GM12874 (cell line): ENCODE measurements around the gene ADPRM.

ENCODE experiments used
- CTCF ChIP-seq: IDR thresholded peaks from 2 replicates; pipeline ENCODE4 v1.5.1; 2011; ENCODE audit warnings: low read depth, mild to moderate bottlenecking, control low read depth, low read length, moderate library complexity; ENCODE audit not compliant: insufficient read depth

Gene ADPRM

GRCh38 chr17:10673312-10673711 lies 24.1 kb upstream of the ADPRM start:
- no peak for TF ChIP-seq CTCF

GRCh38 chr17:10674704-10675103 lies 22.7 kb upstream of the ADPRM start:
- TF ChIP-seq CTCF, result no peak

GRCh38 chr17:10681866-10682446 lies 15.4 kb upstream of the ADPRM start:
- no peak for TF ChIP-seq CTCF

DNA sequence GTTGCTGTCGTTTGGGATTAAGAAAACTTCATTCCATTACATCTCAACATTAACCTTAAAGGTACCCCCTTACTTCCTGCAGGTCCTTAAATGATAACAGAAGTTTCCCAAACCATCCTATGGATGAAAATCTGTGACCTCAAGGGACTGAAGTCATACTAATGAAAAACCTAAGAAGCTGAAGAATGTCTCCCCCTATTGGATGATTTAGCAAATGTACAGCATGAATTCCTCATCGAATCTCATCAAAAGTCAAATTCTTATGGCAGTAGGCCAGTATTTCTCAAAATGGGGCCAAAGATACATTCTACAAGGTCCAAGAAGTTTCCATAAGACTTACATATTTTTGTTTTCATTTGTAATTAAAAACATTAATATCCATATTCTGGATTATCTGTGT lies 13.5 kb upstream of the ADPRM start:
- peak; percentile 37; the same call in 1 of the 2 replicates for TF ChIP-seq CTCF

- no peak for TF ChIP-seq CTCF
Measured at GRCh38 chr17:10687499-10687898, 9.9 kb upstream of the ADPRM start.

DNA sequence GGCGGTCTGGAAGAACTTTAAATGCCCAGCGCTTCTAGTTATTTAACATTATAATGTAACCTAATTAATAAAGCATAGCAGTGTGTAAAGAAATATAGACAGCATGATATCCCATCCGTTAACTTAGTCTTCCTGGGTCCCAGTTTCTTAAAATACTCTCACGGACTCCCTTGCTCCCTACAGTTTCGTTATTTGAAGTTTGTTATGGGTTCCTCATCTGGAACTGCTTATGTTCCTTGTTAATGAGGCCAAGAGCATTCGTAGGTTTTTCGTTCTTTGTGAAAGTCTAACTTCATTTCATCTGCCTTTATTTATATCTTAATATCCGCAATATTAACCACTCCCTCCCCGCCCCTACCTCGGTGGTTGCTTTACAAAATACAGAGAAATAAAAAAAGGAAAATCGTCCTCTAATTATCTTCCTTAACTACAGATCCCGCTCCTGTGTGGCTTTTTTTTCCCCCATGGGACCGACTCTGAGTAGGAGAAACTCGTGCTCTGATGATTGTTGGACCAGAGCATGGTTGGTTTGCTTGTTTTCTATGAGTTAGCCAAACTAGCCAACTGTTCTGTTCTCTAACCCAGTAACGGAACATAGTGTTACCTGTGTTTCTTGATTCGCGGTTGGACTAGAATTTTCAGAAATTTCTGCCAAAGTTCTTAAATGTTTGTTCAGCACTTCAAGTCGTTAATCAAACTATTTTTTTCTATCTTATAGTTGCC lies 863 bp downstream of the ADPRM start:
- TF ChIP-seq CTCF, result no peak

GRCh38 chr17:10699856-10700255 lies 2.5 kb downstream of the ADPRM start:
- no peak for TF ChIP-seq CTCF
